Neural progenitor cell (in vitro differentiated cells): ENCODE results near the gene CA10. TPM values are rescaled to one million over a fixed set of nuclear protein-coding genes. Genes with fewer than 3 reads are reported as not detected.

ENCODE experiments used
- DNase-seq: peaks from one replicate; pipeline ENCODE4 v3.0.0-alpha.2; 2016; ENCODE audit warnings: low spot score
- H2AFZ ChIP-seq: fragments of 200-600 bp; sonication (generic); replicated peaks from 2 replicates; pipeline ENCODE4 v1.6.1; 2016; ENCODE audit warnings: antibody characterized with exemption
- H3F3A ChIP-seq: fragments of 200-600 bp; sonication (generic); 2 replicates; pipeline ENCODE4 v1.6.1; 2016; ENCODE audit warnings: antibody characterized with exemption, low read depth
- H3K27ac ChIP-seq: fragments of 200-600 bp; sonication (generic); 2 replicates; pipeline ENCODE4 v1.5.1; 2016; ENCODE audit warnings: mild to moderate bottlenecking
- H3K27me3 ChIP-seq: fragments of 200-600 bp; sonication (generic); 2 replicates; pipeline ENCODE4 v1.6.1; 2016; ENCODE audit warnings: mild to moderate bottlenecking, moderate library complexity
- H3K36me3 ChIP-seq: fragments of 200-600 bp; sonication (generic); 2 replicates; pipeline ENCODE4 v1.5.1; 2016
- H3K4me1 ChIP-seq: fragments of 200-600 bp; sonication (generic); 2 replicates; pipeline ENCODE4 v1.6.1; 2016; ENCODE audit warnings: mixed run types
- H3K4me2 ChIP-seq: fragments of 200-600 bp; sonication (generic); 2 replicates; pipeline ENCODE4 v1.6.1; 2016
- H3K4me3 ChIP-seq: fragments of 200-600 bp; sonication (generic); 2 replicates; pipeline ENCODE4 v1.5.1; 2016
- H3K79me2 ChIP-seq: fragments of 200-600 bp; sonication (generic); 2 replicates; pipeline ENCODE4 v1.6.1; 2016; ENCODE audit warnings: low read depth
- H3K9ac ChIP-seq: fragments of 200-600 bp; sonication (generic); 2 replicates; pipeline ENCODE4 v1.6.1; 2016
- H3K9me3 ChIP-seq: fragments of 200-600 bp; sonication (generic); 2 replicates; pipeline ENCODE4 v1.5.1; 2016; ENCODE audit warnings: low read depth
- H4K20me1 ChIP-seq: fragments of 200-600 bp; sonication (generic); 2 replicates; pipeline ENCODE4 v1.6.1; 2016; ENCODE audit warnings: low read depth
- H3K27ac Mint-ChIP-seq: 3 replicates; pipeline ENCODE4 v1.8.0; 2021; ENCODE audit warnings: mixed read lengths
- H3K27me3 Mint-ChIP-seq: 2 replicates; pipeline ENCODE4 v1.8.0; 2022; ENCODE audit warnings: low read depth, mild to moderate bottlenecking, inconsistent platforms, moderate library complexity, mixed read lengths; ENCODE audit not compliant: insufficient read depth
- H3K36me3 Mint-ChIP-seq: 3 replicates; pipeline ENCODE4 v1.8.0; 2021; ENCODE audit warnings: mixed read lengths
- H3K4me1 Mint-ChIP-seq: 3 replicates; pipeline ENCODE4 v1.8.0; 2021; ENCODE audit warnings: mixed read lengths
- H3K4me3 Mint-ChIP-seq: 3 replicates; pipeline ENCODE4 v1.8.0; 2021; ENCODE audit warnings: mild to moderate bottlenecking, moderate library complexity, mixed read lengths
- H3K9me3 Mint-ChIP-seq: 3 replicates; pipeline ENCODE4 v1.8.0; 2020; ENCODE audit warnings: mixed read lengths
- CTCF ChIP-seq: fragments of 200-600 bp; sonication (generic); IDR thresholded peaks from 2 replicates; pipeline ENCODE4 v1.5.1; 2017; ENCODE audit warnings: antibody characterized with exemption, mild to moderate bottlenecking
- EZH2 ChIP-seq: fragments of 200-600 bp; sonication (generic); IDR thresholded peaks from 2 replicates; pipeline ENCODE4 v1.6.1; 2017; ENCODE audit warnings: antibody characterized with exemption, mild to moderate bottlenecking, moderate library complexity
- EZH2phosphoT487 ChIP-seq: fragments of 200-600 bp; sonication (generic); IDR thresholded peaks from 2 replicates; pipeline ENCODE4 v1.6.1; 2017; ENCODE audit warnings: antibody characterized with exemption
- total RNA-seq: library from RNA; depleted of rRNA; stranded (reverse); fragments of >200 nt; gene quantifications from 2 replicates; pipeline ENCODE4 v1.2.3, GENCODE V29; 2015; ENCODE audit warnings: low replicate concordance

CA10 gene
- total RNA-seq, 1 donor from 2014 or later: 0.65 TPM

- H3K36me3 Mint-ChIP-seq: no peaks in the 10 kb centered on the region
- peaks cover 18% of the 10 kb centered on the region for H3K4me1 Mint-ChIP-seq
- no peak for DNase-seq
- H2AFZ ChIP-seq: no peak overlapping the region
- H3K27me3 ChIP-seq: no peaks in the 10 kb centered on the region
- no peaks in the 10 kb centered on the region for H3K4me1 ChIP-seq
- H3K4me3 Mint-ChIP-seq: no peak overlapping the region
- no peaks in the 10 kb centered on the region for H3F3A ChIP-seq
- H3K9ac ChIP-seq: no peak overlapping the region
- H3K27ac Mint-ChIP-seq: peak overlapping the region; percentile 91
- H3K4me2 ChIP-seq: no peak overlapping the region
- H3K9me3 ChIP-seq: no peaks in the 10 kb centered on the region
- H3K9me3 Mint-ChIP-seq: no peaks in the 10 kb centered on the region
- H3K27ac ChIP-seq: no peak overlapping the region
- H3K36me3 ChIP-seq: no peaks in the 10 kb centered on the region
- no peak overlapping the region for H3K4me3 ChIP-seq
- no peaks in the 10 kb centered on the region for H4K20me1 ChIP-seq
- H3K79me2 ChIP-seq: no peaks in the 10 kb centered on the region
- no peak for TF ChIP-seq EZH2
- peaks cover 2% of the 10 kb centered on the region for H3K27me3 Mint-ChIP-seq
These were observed 510.7 kb downstream of the CA10 start for GRCh38 chr17:51647826-51648225.

GRCh38 chr17:51647067-51647466 is 511.4 kb downstream of the CA10 start:
- Histone ChIP-seq H3F3A (no peaks in the 10 kb centered on the region), H3K9ac (no peak overlapping the region), H3K27me3 (no peaks in the 10 kb centered on the region), H3K4me3 (no peak overlapping the region), H3K9me3 (no peaks in the 10 kb centered on the region), H4K20me1 (no peaks in the 10 kb centered on the region), H3K36me3 (no peaks in the 10 kb centered on the region), H2AFZ (no peak overlapping the region), H3K4me2 (no peak overlapping the region), H3K27ac (no peak overlapping the region), H3K79me2 (no peaks in the 10 kb centered on the region), H3K4me1 (no peaks in the 10 kb centered on the region)
- no peak for DNase-seq
- no peaks in the 10 kb centered on the region for H3K9me3 Mint-ChIP-seq
- TF ChIP-seq EZH2 (no peak), EZH2phosphoT487 (no peak), CTCF (no peak)
- H3K36me3 Mint-ChIP-seq: no peaks in the 10 kb centered on the region
- peaks cover 21% of the 10 kb centered on the region for H3K4me1 Mint-ChIP-seq
- H3K4me3 Mint-ChIP-seq: no peak overlapping the region
- peak overlapping the region; percentile 6 for H3K27ac Mint-ChIP-seq
- peaks cover 2% of the 10 kb centered on the region for H3K27me3 Mint-ChIP-seq

GRCh38 chr17:51646539-51646938 is 512.0 kb downstream of the CA10 start:
- H3K36me3 ChIP-seq: no peaks in the 10 kb centered on the region
- no peaks in the 10 kb centered on the region for H3K36me3 Mint-ChIP-seq
- H3K9me3 Mint-ChIP-seq: no peaks in the 10 kb centered on the region
- no peak for DNase-seq
- no peak overlapping the region for H3K4me3 Mint-ChIP-seq
- no peak overlapping the region for H2AFZ ChIP-seq
- H3K27me3 Mint-ChIP-seq: peaks cover under 1% of the 10 kb centered on the region
- H3K4me2 ChIP-seq: no peak overlapping the region
- TF ChIP-seq EZH2 (no peak), CTCF (no peak), EZH2phosphoT487 (no peak)
- no peaks in the 10 kb centered on the region for H3K27me3 ChIP-seq
- no peaks in the 10 kb centered on the region for H3K79me2 ChIP-seq
- H3K4me1 Mint-ChIP-seq: peaks cover 24% of the 10 kb centered on the region
- no peaks in the 10 kb centered on the region for H3K9me3 ChIP-seq
- H3K4me3 ChIP-seq: no peak overlapping the region
- H3K4me1 ChIP-seq: no peaks in the 10 kb centered on the region
- H3K27ac ChIP-seq: no peak overlapping the region
- H4K20me1 ChIP-seq: no peaks in the 10 kb centered on the region
- H3F3A ChIP-seq: no peaks in the 10 kb centered on the region
- H3K9ac ChIP-seq: no peak overlapping the region
- peak overlapping the region; percentile 6 for H3K27ac Mint-ChIP-seq

GRCh38 chr17:51645056-51645455 is 513.5 kb downstream of the CA10 start:
- Mint-ChIP-seq H3K27ac (no peak overlapping the region), H3K9me3 (no peaks in the 10 kb centered on the region), H3K4me1 (peaks cover 27% of the 10 kb centered on the region), H3K27me3 (no peaks in the 10 kb centered on the region), H3K4me3 (no peak overlapping the region), H3K36me3 (no peaks in the 10 kb centered on the region)
- H3K4me3 ChIP-seq: no peak overlapping the region
- H3K27ac ChIP-seq: no peak overlapping the region
- H3K4me2 ChIP-seq: no peak overlapping the region
- H3F3A ChIP-seq: no peaks in the 10 kb centered on the region
- TF ChIP-seq CTCF (no peak), EZH2phosphoT487 (no peak), EZH2 (no peak)
- no peak overlapping the region for H3K9ac ChIP-seq
- H3K79me2 ChIP-seq: no peaks in the 10 kb centered on the region
- no peaks in the 10 kb centered on the region for H3K4me1 ChIP-seq
- H4K20me1 ChIP-seq: no peaks in the 10 kb centered on the region
- no peak overlapping the region for H2AFZ ChIP-seq
- DNase-seq: no peak
- no peaks in the 10 kb centered on the region for H3K9me3 ChIP-seq
- H3K36me3 ChIP-seq: no peaks in the 10 kb centered on the region
- H3K27me3 ChIP-seq: no peaks in the 10 kb centered on the region
